ENCODE data around the gene ASXL1. TPM values are rescaled to one million over a fixed set of nuclear protein-coding genes. Genes with fewer than 3 reads are reported as not detected.

Gene ASXL1
- total RNA-seq, 1 donor from 2014 or later: 90.8 TPM

DNA sequence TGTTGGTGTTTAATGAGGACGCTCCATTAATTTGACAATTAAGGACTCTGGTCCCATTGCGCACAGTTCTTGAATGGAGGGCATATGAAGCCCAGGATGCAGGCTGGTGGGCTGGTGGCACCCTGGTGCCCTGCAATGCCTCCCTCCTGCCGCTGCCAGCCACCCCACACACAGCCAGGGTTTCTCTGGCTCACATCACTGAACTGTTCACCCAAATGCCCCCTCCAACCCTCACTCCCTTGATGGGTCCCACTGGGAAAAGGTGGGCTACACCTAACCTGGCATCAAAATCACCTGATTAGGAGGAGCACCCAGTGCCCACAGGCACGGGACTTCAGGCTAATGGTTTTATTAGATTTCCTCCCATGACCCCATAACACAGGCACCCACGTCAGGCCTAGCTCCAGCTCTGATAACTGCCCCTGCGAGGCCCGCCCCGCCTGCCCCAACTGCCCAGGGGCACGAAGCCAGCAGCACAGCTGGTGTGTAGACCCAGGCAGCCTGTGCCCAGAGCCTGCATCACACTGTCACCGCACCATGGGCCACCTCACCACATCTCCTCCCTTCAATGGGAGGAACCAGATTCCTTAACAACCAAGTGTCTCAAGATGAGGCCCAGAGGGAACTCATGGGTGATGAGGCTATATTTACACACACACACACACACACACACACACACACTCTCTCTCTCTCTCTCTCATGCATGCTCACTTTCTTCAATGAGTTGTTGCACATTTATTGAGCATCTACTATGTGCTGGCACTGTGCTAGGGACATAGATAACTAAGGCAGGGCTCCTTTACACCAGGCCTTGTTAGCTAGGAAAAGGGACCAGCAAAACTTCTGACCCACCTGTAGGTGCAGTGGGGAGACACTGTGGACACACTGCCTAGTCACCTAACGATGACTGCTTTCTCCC is 119.7 kb downstream of the ASXL1 start:
- Mint-ChIP-seq H3K27ac (ENCODE audit: unreplicated experiment) (peak overlapping the region; percentile 92), H3K27me3 (ENCODE audit: unreplicated experiment) (peaks cover 20% of the 10 kb centered on the region), H3K36me3 (ENCODE audit: low read depth, unreplicated experiment) (peaks cover 29% of the 10 kb centered on the region), H3K9me3 (ENCODE audit: unreplicated experiment) (no peaks in the 10 kb centered on the region), H3K4me3 (ENCODE audit: unreplicated experiment) (peak overlapping the region; percentile 93), H3K4me1 (ENCODE audit: unreplicated experiment) (peaks cover 70% of the 10 kb centered on the region)
- DNase-seq (ENCODE audit: low spot score): no peak
- TF ChIP-seq, protein P1, sequence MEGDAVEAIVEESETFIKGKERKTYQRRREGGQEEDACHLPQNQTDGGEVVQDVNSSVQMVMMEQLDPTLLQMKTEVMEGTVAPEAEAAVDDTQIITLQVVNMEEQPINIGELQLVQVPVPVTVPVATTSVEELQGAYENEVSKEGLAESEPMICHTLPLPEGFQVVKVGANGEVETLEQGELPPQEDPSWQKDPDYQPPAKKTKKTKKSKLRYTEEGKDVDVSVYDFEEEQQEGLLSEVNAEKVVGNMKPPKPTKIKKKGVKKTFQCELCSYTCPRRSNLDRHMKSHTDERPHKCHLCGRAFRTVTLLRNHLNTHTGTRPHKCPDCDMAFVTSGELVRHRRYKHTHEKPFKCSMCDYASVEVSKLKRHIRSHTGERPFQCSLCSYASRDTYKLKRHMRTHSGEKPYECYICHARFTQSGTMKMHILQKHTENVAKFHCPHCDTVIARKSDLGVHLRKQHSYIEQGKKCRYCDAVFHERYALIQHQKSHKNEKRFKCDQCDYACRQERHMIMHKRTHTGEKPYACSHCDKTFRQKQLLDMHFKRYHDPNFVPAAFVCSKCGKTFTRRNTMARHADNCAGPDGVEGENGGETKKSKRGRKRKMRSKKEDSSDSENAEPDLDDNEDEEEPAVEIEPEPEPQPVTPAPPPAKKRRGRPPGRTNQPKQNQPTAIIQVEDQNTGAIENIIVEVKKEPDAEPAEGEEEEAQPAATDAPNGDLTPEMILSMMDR (IDR thresholded peaks at IDR 0.05; ENCODE audit: unreplicated experiment): no peak

DNA sequence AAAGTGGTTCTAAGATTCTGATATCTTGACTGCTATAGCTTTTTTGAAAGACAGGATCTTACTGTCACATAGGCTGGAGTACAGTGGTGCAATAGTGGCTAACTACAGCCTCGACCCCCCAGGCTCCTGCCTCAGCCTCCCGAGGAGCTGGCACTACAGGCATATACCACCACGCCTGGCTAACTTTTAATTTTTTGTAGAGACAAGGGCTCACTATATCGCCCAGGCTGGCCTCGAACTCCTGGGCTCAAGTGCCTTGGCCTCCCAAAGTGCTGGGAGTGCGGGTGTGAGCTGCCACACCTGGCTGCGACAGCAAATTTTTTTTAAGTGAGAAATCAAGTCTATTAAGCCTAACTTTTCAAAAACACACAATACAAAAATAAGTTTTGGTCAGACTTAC is 120.4 kb downstream of the ASXL1 start:
- Mint-ChIP-seq H3K9me3 (ENCODE audit: unreplicated experiment) (no peaks in the 10 kb centered on the region), H3K27me3 (ENCODE audit: unreplicated experiment) (peaks cover 20% of the 10 kb centered on the region), H3K4me3 (ENCODE audit: unreplicated experiment) (peak overlapping the region; percentile 93), H3K36me3 (ENCODE audit: low read depth, unreplicated experiment) (peaks cover 27% of the 10 kb centered on the region), H3K27ac (ENCODE audit: unreplicated experiment) (peak overlapping the region; percentile 75), H3K4me1 (ENCODE audit: unreplicated experiment) (peaks cover 66% of the 10 kb centered on the region)
- DNase-seq (ENCODE audit: low spot score): no peak
- TF ChIP-seq, protein P1 (IDR thresholded peaks at IDR 0.05; ENCODE audit: unreplicated experiment): no peak

DNA sequence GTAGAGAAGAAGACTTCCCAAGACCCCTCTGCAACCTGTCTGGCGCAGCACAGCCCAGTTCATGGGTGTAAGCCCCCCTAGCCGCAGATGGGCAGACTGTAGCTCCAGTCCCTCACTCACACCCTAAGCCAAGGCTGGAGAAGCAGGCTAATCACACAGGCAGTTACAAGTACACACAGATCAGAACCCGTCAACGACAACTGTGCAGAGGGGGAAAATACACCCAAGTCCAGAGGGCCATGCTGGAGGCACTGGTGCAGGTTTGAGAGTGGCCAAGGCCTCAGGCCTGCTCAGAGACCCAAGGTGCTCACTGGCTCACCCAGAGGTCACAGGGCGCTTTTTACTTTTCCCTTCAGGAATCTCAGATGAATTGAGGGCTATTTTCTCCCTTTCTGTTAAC is 120.9 kb downstream of the ASXL1 start:
- Mint-ChIP-seq H3K27me3 (ENCODE audit: unreplicated experiment) (peaks cover 20% of the 10 kb centered on the region), H3K27ac (ENCODE audit: unreplicated experiment) (peak overlapping the region; percentile 75), H3K36me3 (ENCODE audit: low read depth, unreplicated experiment) (peaks cover 25% of the 10 kb centered on the region), H3K9me3 (ENCODE audit: unreplicated experiment) (no peaks in the 10 kb centered on the region), H3K4me3 (ENCODE audit: unreplicated experiment) (peak overlapping the region; percentile 93), H3K4me1 (ENCODE audit: unreplicated experiment) (peaks cover 65% of the 10 kb centered on the region)
- DNase-seq (ENCODE audit: low spot score): no peak
- TF ChIP-seq, protein P1 (IDR thresholded peaks at IDR 0.05; ENCODE audit: unreplicated experiment): no peak

DNA sequence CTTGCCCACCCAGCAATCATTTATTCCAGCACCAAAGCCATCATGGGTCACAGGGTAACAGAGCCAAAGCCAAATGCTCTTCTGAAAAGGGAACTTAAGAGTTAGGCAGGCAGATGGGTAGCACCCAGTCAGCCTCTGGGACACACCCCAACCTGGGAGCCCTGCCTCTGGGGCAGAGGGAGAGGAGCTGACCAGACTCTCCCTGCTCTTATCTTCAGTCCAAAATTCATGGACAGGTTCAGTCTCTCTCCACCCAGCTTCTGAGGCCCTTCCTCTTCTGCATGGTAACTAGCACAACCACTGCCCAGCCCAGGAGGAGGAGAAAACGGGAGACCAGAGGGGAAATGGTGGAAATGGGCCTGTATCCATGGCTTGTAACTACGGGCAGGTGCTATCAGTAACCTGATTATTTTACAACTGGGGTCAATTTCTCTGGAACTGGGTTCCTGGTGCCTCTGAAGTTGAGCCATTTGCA is 121.6 kb downstream of the ASXL1 start:
- no peak for DNase-seq (ENCODE audit: low spot score)
- no peaks in the 10 kb centered on the region for H3K9me3 Mint-ChIP-seq (ENCODE audit: unreplicated experiment)
- H3K4me1 Mint-ChIP-seq (ENCODE audit: unreplicated experiment): peaks cover 62% of the 10 kb centered on the region
- H3K36me3 Mint-ChIP-seq (ENCODE audit: low read depth, unreplicated experiment): peaks cover 25% of the 10 kb centered on the region
- H3K27ac Mint-ChIP-seq (ENCODE audit: unreplicated experiment): peak overlapping the region; percentile 83
- peaks cover 21% of the 10 kb centered on the region for H3K27me3 Mint-ChIP-seq (ENCODE audit: unreplicated experiment)
- H3K4me3 Mint-ChIP-seq (ENCODE audit: unreplicated experiment): peak overlapping the region; percentile 93
- TF ChIP-seq, protein P1 (IDR thresholded peaks at IDR 0.05; ENCODE audit: unreplicated experiment): no peak

Data from endothelial cell (in vitro differentiated cells).